ENCODE data around the gene TUBAL3.

TUBAL3 gene

GRCh38 chr10:5373891-5374611, 30.6 kb downstream of the TUBAL3 start:
- no peak for DNase-seq

- DNase-seq = peak; percentile 14
Observed at GRCh38 chr10:5373307-5373706, 31.3 kb downstream of the TUBAL3 start.

- no peak for DNase-seq
Observed at GRCh38 chr10:5370493-5371352, 33.9 kb downstream of the TUBAL3 start.

GRCh38 chr10:5369362-5370158, 35.1 kb downstream of the TUBAL3 start:
- DNase-seq = no peak

- DNase-seq = no peak
Observed at GRCh38 chr10:5365928-5366327, 38.7 kb downstream of the TUBAL3 start.

GRCh38 chr10:5364890-5365338, 39.7 kb downstream of the TUBAL3 start, which contains the start of gene UCN3:
Gene UCN3 (plus strand): TSS chr10:5364966. CDS start chr10:5373721, 8,755 bp downstream.
- DNase-seq = no peak

GRCh38 chr10:5364374-5364773, 40.3 kb downstream of the TUBAL3 start:
- DNase-seq = no peak

- DNase-seq = no peak
Observed at GRCh38 chr10:5362873-5363272, 41.8 kb downstream of the TUBAL3 start.

GRCh38 chr10:5361966-5362365, 42.7 kb downstream of the TUBAL3 start:
- no peak for DNase-seq

- no peak for DNase-seq
Observed at GRCh38 chr10:5360318-5360915, 44.2 kb downstream of the TUBAL3 start.

GRCh38 chr10:5356302-5356763, 48.3 kb downstream of the TUBAL3 start:
- DNase-seq = no peak

GRCh38 chr10:5355594-5356301, 48.9 kb downstream of the TUBAL3 start:
- DNase-seq = no peak

GRCh38 chr10:5354068-5354467, 50.6 kb downstream of the TUBAL3 start:
- DNase-seq = no peak

- no peak for DNase-seq
Observed at GRCh38 chr10:5349362-5349761, 55.3 kb downstream of the TUBAL3 start.

GRCh38 chr10:5346881-5347280, 57.7 kb downstream of the TUBAL3 start:
- no peak for DNase-seq

- no peak for DNase-seq
Observed at GRCh38 chr10:5344746-5345145, 59.9 kb downstream of the TUBAL3 start.

GRCh38 chr10:5343979-5344378, 60.6 kb downstream of the TUBAL3 start:
- DNase-seq = no peak

GRCh38 chr10:5343561-5343960, 61.1 kb downstream of the TUBAL3 start:
- no peak for DNase-seq

All from retina (tissue), 1 donor.